SU-DHL-6 (cell line): ENCODE data around the gene ITPA.

ENCODE experiments used
- H2AFZ ChIP-seq: fragments of 200-600 bp; sonication (generic); 2 replicates; pipeline ENCODE4 v1.6.1; 2014; ENCODE audit warnings: low read depth, mild to moderate bottlenecking, moderate library complexity, mixed read lengths, antibody characterized with exemption, low read length; ENCODE audit not compliant: severe bottlenecking
- H3F3A ChIP-seq: fragments of 200-600 bp; shearing (Covaris generic); 2 replicates; pipeline ENCODE4 v1.6.0; 2016; ENCODE audit warnings: antibody characterized with exemption, mild to moderate bottlenecking; ENCODE audit not compliant: insufficient read depth
- H3K27ac ChIP-seq: fragments of 200-600 bp; sonication (generic); 2 replicates; pipeline ENCODE4 v1.5.1; 2016; ENCODE audit warnings: low read depth, mild to moderate bottlenecking, low read length, moderate library complexity, mixed read lengths
- H3K27me3 ChIP-seq: fragments of 200-600 bp; sonication (generic), shearing (Covaris generic); 2 replicates; pipeline ENCODE4 v1.6.0; 2014; ENCODE audit warnings: mild to moderate bottlenecking, low read length
- H3K36me3 ChIP-seq: fragments of 200-600 bp; sonication (generic); 2 replicates; pipeline ENCODE4 v1.6.1; 2014; ENCODE audit warnings: mild to moderate bottlenecking, low read length, mixed read lengths
- H3K4me2 ChIP-seq: fragments of 300-600, 200-600 bp; shearing (Covaris generic), sonication (generic); 2 replicates; pipeline ENCODE4 v1.6.0; 2014; ENCODE audit warnings: low read length, low read depth, mild to moderate bottlenecking; ENCODE audit not compliant: poor library complexity, severe bottlenecking
- H3K4me3 ChIP-seq: fragments of 200-600 bp; sonication (generic); 2 replicates; pipeline ENCODE4 v1.5.1; 2014; ENCODE audit warnings: antibody characterized with exemption, low read length, mild to moderate bottlenecking, mixed read lengths; ENCODE audit not compliant: insufficient read depth, poor library complexity, severe bottlenecking
- H3K79me2 ChIP-seq: fragments of 200-600 bp; sonication (generic); 2 replicates; pipeline ENCODE4 v1.6.1; 2014; ENCODE audit warnings: mild to moderate bottlenecking, low read length, moderate library complexity; ENCODE audit not compliant: insufficient read depth
- H3K9ac ChIP-seq: fragments of 200-600 bp; sonication (generic); 2 replicates; pipeline ENCODE4 v1.7.0; 2014; ENCODE audit warnings: mild to moderate bottlenecking, low read length
- H3K9me2 ChIP-seq: fragments of 200-600 bp; sonication (generic); replicated peaks from 2 replicates; pipeline ENCODE4 v1.6.1; 2014; ENCODE audit warnings: low read length; ENCODE audit not compliant: insufficient read depth
- H3K9me3 ChIP-seq: fragments of 200-600 bp; sonication (generic); 2 replicates; pipeline ENCODE4 v1.6.1; 2014; ENCODE audit warnings: low read length, mixed read lengths; ENCODE audit not compliant: insufficient read depth
- H4K20me1 ChIP-seq: fragments of 200-600 bp; sonication (generic); 2 replicates; pipeline ENCODE4 v1.6.1; 2014; ENCODE audit warnings: low read depth, mild to moderate bottlenecking, antibody characterized with exemption, low read length, moderate library complexity, mixed read lengths
- CTCF ChIP-seq: fragments of 200-600 bp; sonication (generic); IDR thresholded peaks from one replicate; pipeline ENCODE4 v1.5.1; 2017; ENCODE audit warnings: antibody characterized with exemption, mild to moderate bottlenecking, low read length, moderate library complexity; ENCODE audit not compliant: insufficient read depth, poor library complexity, severe bottlenecking
- EZH2phosphoT487 ChIP-seq: fragments of 200-600 bp; sonication (generic), shearing (Covaris generic); conservative IDR thresholded peaks from 2 replicates; pipeline ENCODE4 v1.6.1; 2018; ENCODE audit warnings: mild to moderate bottlenecking, antibody characterized with exemption, low read length, moderate library complexity, mixed read lengths

Gene ITPA

DNA sequence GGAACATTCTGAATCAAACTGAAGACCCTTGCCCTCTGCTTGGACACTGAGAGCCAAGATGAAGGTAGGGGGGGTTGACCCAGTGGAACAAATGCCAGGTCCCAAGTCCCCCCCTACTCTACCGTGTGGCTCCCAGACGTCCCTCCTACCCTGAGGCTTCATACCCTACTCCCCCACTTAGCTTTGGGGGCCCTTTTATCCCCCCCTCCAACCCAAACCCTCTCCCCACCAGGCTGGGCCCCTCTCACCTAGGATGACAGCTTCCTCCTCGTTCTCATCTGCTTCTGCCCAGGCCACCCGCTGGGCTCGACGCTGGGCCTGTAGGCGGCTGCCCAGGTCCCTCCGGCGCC is 6.4 kb upstream of the ITPA start:
- Histone ChIP-seq H4K20me1 (no peaks in the 10 kb centered on the region), H3K9ac (peak overlapping the region; percentile 92), H3K4me2 (peak overlapping the region; percentile 86), H3K4me3 (peak overlapping the region; percentile 70), H3K9me3 (no peaks in the 10 kb centered on the region), H3K9me2 (no peaks in the 10 kb centered on the region), H3F3A (peaks cover 3% of the 10 kb centered on the region; the same call in 1 of the 2 replicates), H2AFZ (peak overlapping the region; percentile 68), H3K27me3 (no peaks in the 10 kb centered on the region), H3K79me2 (peaks cover 11% of the 10 kb centered on the region), H3K27ac (peak overlapping the region; percentile 79), H3K36me3 (no peaks in the 10 kb centered on the region)
- TF ChIP-seq EZH2phosphoT487 (no peak), CTCF (no peak)

DNA sequence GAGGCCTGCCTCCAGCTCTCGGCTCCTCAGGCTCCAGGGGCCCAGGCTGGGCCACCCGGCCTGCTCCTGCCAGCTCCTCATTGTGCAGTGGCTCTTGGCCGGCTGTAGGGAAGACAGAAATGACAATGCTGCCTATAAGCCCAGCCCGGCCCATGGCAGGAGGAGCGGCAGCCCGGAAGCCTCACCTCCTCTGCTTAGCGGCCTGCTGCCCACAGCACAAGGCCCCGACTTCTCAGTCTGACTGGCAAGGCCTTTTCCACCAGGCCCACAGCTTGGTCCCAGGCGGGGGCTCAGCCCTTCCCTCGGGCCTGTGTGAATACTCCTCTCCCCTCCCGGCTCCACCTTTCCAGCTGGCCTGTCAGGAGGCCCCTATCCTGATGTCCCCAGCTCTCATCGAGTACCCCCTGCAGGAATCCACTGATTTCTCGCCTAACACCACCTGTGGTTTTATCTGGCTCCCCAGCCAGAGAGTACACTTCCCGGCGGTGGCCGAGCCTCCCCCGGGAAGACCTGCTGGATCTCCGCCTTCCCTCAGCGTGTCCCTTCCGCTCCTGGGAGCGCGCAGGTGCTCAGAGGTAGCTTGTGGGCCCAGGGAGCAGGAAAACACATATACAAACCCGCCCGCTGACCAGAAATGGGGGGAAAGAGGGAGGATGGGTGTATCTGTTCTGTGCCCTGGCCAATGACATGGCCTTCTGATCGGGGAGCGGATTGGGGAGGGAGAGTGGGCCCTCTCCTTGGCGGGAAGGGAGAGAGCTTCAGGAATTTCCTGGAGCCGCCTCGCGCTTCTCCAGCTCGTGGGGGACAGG is 5.8 kb upstream of the ITPA start:
- no peaks in the 10 kb centered on the region for H3K36me3 ChIP-seq
- H3K27me3 ChIP-seq: no peaks in the 10 kb centered on the region
- peaks cover 15% of the 10 kb centered on the region for H3K79me2 ChIP-seq
- no peaks in the 10 kb centered on the region for H3K9me3 ChIP-seq
- no peaks in the 10 kb centered on the region for H4K20me1 ChIP-seq
- no peaks in the 10 kb centered on the region for H3K9me2 ChIP-seq
- peak overlapping the region; percentile 86 for H3K4me2 ChIP-seq
- peak overlapping the region; percentile 92 for H3K9ac ChIP-seq
- H3K4me3 ChIP-seq: peak overlapping the region; percentile 70
- TF ChIP-seq CTCF: no peak
- no peak for TF ChIP-seq EZH2phosphoT487
- peaks cover 3% of the 10 kb centered on the region; the same call in 1 of the 2 replicates for H3F3A ChIP-seq
- H2AFZ ChIP-seq: peak overlapping the region; percentile 68
- peak overlapping the region; percentile 79 for H3K27ac ChIP-seq

DNA sequence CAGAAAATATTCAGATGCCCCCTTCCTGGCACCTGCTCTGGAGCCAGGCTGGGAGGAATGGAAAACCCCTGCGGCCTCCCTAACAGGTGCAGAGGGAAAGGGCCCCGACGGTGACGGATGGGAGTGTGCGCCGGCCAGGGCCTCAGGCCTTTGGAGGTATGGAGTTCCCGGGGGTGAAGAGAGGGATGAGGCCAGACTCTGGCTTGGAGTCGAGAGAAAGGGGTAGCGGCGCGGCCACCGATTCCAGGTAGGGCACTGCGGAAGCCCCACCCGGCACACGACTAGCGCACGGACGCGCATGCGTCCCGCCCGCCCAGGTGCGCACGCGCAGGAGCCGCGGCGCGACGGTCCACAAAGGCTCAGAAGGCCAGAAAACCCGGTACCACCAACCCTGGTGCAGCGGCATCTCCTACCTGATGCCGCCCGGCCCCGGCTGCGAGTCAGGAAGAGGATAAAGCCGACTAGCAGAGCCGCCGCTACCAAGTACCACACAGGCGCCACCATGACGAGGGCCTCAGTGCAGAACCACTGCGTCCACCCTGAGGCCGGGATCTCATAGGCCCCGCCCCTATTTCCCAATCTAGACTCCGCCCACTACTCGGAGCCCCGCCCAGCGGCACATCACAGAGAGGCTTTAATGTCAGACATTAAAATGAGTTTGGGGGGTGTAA is 5.0 kb upstream of the ITPA start, which contains the start of gene DDRGK1:
DDRGK1 (minus strand) TSS at position 559 of the 671 bp plus-strand sequence; CDS start at position 504, 55 bp downstream.
- Histone ChIP-seq H3K9me3 (no peaks in the 10 kb centered on the region), H3K9me2 (no peaks in the 10 kb centered on the region), H3K36me3 (no peaks in the 10 kb centered on the region), H3K4me2 (peak within 1 kb of the TSS; percentile 86), H3K4me3 (peak within 1 kb of the TSS; percentile 70), H3K27me3 (no peaks in the 10 kb centered on the region), H3K9ac (peak within 1 kb of the TSS; percentile 92), H2AFZ (peak within 1 kb of the TSS; percentile 68), H3K27ac (peak within 1 kb of the TSS; percentile 79), H3K79me2 (peaks cover 20% of the 10 kb centered on the region), H4K20me1 (no peaks in the 10 kb centered on the region), H3F3A (peaks cover 3% of the 10 kb centered on the region; the same call in 1 of the 2 replicates)
- TF ChIP-seq EZH2phosphoT487 (no peak), CTCF (no peak)
